Measurements from ENCODE around the gene RASD1.

GRCh38 chr17:17508646-17509591, 12.7 kb upstream of the RASD1 start:
- TF ChIP-seq REST (IDR thresholded peaks at IDR 0.05; ENCODE audit: insufficient read depth in 1 of 2, low read depth in 2 of 2, low read length in 2 of 2) (no peak), SIN3A (IDR thresholded peaks at IDR 0.05; ENCODE audit: borderline replicate concordance, insufficient read depth, low read length) (no peak), FOXP2 (optimal IDR thresholded peaks at IDR 0.05; ENCODE audit: borderline replicate concordance, extremely low read depth, extremely low read length, insufficient read depth) (no peak), POLR2AphosphoS5 (IDR thresholded peaks at IDR 0.05; ENCODE audit: low read depth, low read length) (no peak)
